OCI-LY1 (cell line): Measurements from ENCODE around the gene HYAL3.

Source experiments
- H2AFZ ChIP-seq: fragments of 200-600 bp; sonication (generic), shearing (Covaris generic); 2 replicates; pipeline ENCODE4 v1.6.0; 2014; ENCODE audit warnings: antibody characterized with exemption, mild to moderate bottlenecking, low read length
- H3F3A ChIP-seq: fragments of 200-600 bp; sonication (generic), shearing (Covaris generic); 2 replicates; pipeline ENCODE4 v1.6.0; 2014; ENCODE audit warnings: mild to moderate bottlenecking, antibody characterized with exemption, low read length, moderate library complexity; ENCODE audit not compliant: insufficient read depth
- H3K27ac ChIP-seq: fragments of 200-600 bp; sonication (generic); 2 replicates; pipeline ENCODE4 v1.5.1; 2014; ENCODE audit warnings: low read length, mixed run types, mild to moderate bottlenecking, low read depth; ENCODE audit not compliant: poor library complexity, severe bottlenecking
- H3K27me3 ChIP-seq: fragments of 200-600 bp; sonication (generic); 2 replicates; pipeline ENCODE4 v1.6.0; 2014; ENCODE audit warnings: antibody characterized with exemption, mild to moderate bottlenecking, low read length, moderate library complexity; ENCODE audit not compliant: insufficient read depth
- H3K36me3 ChIP-seq: fragments of 200-600 bp; sonication (generic); 2 replicates; pipeline ENCODE4 v1.6.1; 2014; ENCODE audit warnings: mild to moderate bottlenecking, antibody characterized with exemption, low read length, moderate library complexity, mixed read lengths; ENCODE audit not compliant: insufficient read depth
- H3K4me1 ChIP-seq: fragments of 200-600 bp; sonication (generic); 2 replicates; pipeline ENCODE4 v1.5.1; 2014; ENCODE audit warnings: mild to moderate bottlenecking, low read length, moderate library complexity; ENCODE audit not compliant: insufficient read depth, severe bottlenecking
- H3K4me2 ChIP-seq: fragments of 200-600 bp; sonication (generic), shearing (Covaris generic); 2 replicates; pipeline ENCODE4 v1.6.1; 2014; ENCODE audit warnings: low read length
- H3K4me3 ChIP-seq: fragments of 200-600 bp; sonication (generic); 2 replicates; pipeline ENCODE4 v1.5.1; 2014; ENCODE audit warnings: low read length, low read depth, mild to moderate bottlenecking, mixed read lengths; ENCODE audit not compliant: poor library complexity, severe bottlenecking
- H3K79me2 ChIP-seq: fragments of 200-600 bp; shearing (Covaris generic); 2 replicates; pipeline ENCODE4 v1.6.1; 2016; ENCODE audit warnings: mixed run types, low read length, mixed read lengths; ENCODE audit not compliant: insufficient read depth
- H3K9ac ChIP-seq: fragments of 200-600 bp; sonication (generic), shearing (Covaris generic); 2 replicates; pipeline ENCODE4 v1.6.1; 2014; ENCODE audit warnings: mild to moderate bottlenecking, low read length, mixed read lengths
- H3K9me2 ChIP-seq: fragments of 200-600 bp; sonication (generic), shearing (Covaris generic); 2 replicates; pipeline ENCODE4 v1.6.1; 2014; ENCODE audit warnings: low read depth, mild to moderate bottlenecking, low read length, mixed read lengths
- H3K9me3 ChIP-seq: fragments of 200-600 bp; shearing (Covaris generic); 2 replicates; pipeline ENCODE4 v1.6.1; 2014; ENCODE audit warnings: low read length, mixed read lengths
- H4K20me1 ChIP-seq: fragments of 200-600 bp; sonication (generic), shearing (Covaris generic); 2 replicates; pipeline ENCODE4 v1.6.0; 2016; ENCODE audit warnings: mild to moderate bottlenecking, low read length; ENCODE audit not compliant: insufficient read depth
- EZH2 ChIP-seq: fragments of 200-600 bp; sonication (generic), shearing (Covaris generic); IDR thresholded peaks from 2 replicates; pipeline ENCODE4 v1.8.0; 2017; ENCODE audit warnings: borderline replicate concordance, mixed run types, mild to moderate bottlenecking, antibody characterized with exemption, low read length, moderate library complexity, mixed read lengths
- TF ChIP-seq, protein P1 (sequence below): fragments of 200-600 bp; sonication (generic), shearing (Covaris generic); IDR thresholded peaks from 2 replicates; pipeline ENCODE4 v1.5.1; 2017; ENCODE audit warnings: mild to moderate bottlenecking, antibody characterized with exemption, low read length, moderate library complexity, mixed read lengths

Gene HYAL3

DNA sequence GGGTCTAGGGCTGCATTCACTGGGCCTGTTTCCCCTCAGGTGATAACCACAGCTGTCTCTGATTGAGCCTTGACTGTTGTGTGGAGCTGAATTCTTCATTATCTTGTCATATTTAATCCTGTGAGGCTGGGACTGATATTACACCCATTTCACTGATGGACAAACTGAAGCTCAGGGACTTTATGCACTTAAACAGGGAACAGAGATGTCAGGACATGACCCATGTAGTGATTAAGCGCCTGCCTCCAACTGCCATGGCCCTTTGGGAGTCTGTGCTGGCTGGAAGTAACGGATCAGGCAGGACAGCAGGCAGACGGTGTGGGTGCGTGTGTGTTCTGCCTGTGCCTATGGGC, 55.7 kb downstream of the HYAL3 start:
- Histone ChIP-seq H3K27me3 (no peaks in the 10 kb centered on the region), H3K4me3 (no peak overlapping the region), H3F3A (no peaks in the 10 kb centered on the region), H3K4me2 (no peak overlapping the region), H2AFZ (no peak overlapping the region), H3K9ac (no peak overlapping the region; the same call in 1 of the 2 replicates), H4K20me1 (no peaks in the 10 kb centered on the region), H3K27ac (peak overlapping the region; percentile 85), H3K36me3 (peaks cover 19% of the 10 kb centered on the region; the same call in 1 of the 2 replicates), H3K79me2 (peaks cover 21% of the 10 kb centered on the region), H3K9me3 (no peaks in the 10 kb centered on the region), H3K4me1 (peaks cover 72% of the 10 kb centered on the region), H3K9me2 (no peaks in the 10 kb centered on the region)
- TF ChIP-seq, protein P1, sequence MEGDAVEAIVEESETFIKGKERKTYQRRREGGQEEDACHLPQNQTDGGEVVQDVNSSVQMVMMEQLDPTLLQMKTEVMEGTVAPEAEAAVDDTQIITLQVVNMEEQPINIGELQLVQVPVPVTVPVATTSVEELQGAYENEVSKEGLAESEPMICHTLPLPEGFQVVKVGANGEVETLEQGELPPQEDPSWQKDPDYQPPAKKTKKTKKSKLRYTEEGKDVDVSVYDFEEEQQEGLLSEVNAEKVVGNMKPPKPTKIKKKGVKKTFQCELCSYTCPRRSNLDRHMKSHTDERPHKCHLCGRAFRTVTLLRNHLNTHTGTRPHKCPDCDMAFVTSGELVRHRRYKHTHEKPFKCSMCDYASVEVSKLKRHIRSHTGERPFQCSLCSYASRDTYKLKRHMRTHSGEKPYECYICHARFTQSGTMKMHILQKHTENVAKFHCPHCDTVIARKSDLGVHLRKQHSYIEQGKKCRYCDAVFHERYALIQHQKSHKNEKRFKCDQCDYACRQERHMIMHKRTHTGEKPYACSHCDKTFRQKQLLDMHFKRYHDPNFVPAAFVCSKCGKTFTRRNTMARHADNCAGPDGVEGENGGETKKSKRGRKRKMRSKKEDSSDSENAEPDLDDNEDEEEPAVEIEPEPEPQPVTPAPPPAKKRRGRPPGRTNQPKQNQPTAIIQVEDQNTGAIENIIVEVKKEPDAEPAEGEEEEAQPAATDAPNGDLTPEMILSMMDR, result no peak
- TF ChIP-seq EZH2, result no peak

DNA sequence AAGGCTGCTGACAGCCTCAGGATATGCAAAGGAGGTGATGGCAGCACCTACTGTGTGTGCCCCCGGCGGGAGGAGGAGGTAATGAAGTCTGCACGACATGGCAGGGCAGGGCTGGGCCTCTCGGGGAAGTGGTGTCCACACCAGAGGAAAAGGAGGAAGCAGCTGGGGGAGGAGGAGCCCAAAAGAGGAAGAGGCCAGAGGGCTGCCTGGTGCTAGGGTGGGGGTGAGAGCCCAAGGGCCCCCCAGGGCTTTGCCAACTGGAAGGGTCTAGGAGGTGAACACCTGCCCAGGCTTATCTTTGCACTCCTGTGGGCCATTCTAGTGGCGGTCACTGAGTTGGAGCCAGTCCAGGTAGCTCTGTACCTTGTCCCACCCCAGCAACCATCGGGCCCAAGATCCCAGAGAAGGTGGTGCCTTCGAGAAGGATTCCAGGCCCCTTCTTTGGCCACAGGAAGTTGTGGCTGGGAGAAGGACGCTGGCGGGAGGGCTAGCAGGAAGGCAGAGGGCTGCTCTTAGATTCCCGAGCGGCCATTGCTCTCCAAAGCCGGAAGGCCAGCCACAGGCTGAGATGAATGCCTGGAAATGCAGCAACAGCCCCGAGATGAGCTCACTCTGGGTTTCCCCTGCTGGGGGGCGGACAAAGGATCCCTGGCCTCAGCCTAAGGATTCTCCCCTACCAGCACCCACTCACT, 56.2 kb downstream of the HYAL3 start:
- H3K9me3 ChIP-seq, result no peaks in the 10 kb centered on the region
- H3K4me1 ChIP-seq, result peaks cover 77% of the 10 kb centered on the region
- H3K9ac ChIP-seq, result peak overlapping the region; percentile 22; the same call in 1 of the 2 replicates
- H3K27ac ChIP-seq, result peak overlapping the region; percentile 85
- H3K79me2 ChIP-seq, result peaks cover 25% of the 10 kb centered on the region
- peak overlapping the region; percentile 45; the same call in 1 of the 2 replicates for H3K4me2 ChIP-seq
- no peak overlapping the region for H2AFZ ChIP-seq
- H3K27me3 ChIP-seq, result no peaks in the 10 kb centered on the region
- no peaks in the 10 kb centered on the region for H3F3A ChIP-seq
- H3K4me3 ChIP-seq, result no peak overlapping the region
- peaks cover 19% of the 10 kb centered on the region; the same call in 1 of the 2 replicates for H3K36me3 ChIP-seq
- TF ChIP-seq, protein P1, result peak; percentile 10; the same call in 1 of the 2 replicates
- no peak for TF ChIP-seq EZH2
- H3K9me2 ChIP-seq, result no peaks in the 10 kb centered on the region
- no peaks in the 10 kb centered on the region for H4K20me1 ChIP-seq
